ENCODE measurements around the gene ATP13A3. TPM values are rescaled to one million over a fixed set of nuclear protein-coding genes. Genes with fewer than 3 reads are reported as not detected.

ATP13A3 gene
- total and polyA plus RNA-seq, 2 of the 4 experiments (the other 2 are of a cell fraction) = 48.1 to 154 TPM

GRCh38 chr3:194384569-194385001 lies 102.2 kb downstream of the ATP13A3 start:
- Histone ChIP-seq H3K27ac (ENCODE audit: insufficient read depth, low read length) (no peak overlapping the region), H3K4ac (ENCODE audit: low read depth, low read length) (no peak overlapping the region), H3K4me1 (ENCODE audit: control insufficient read depth, insufficient read depth, low read length) (no peaks in the 10 kb centered on the region), H3K9ac (ENCODE audit: low read depth, low read length) (no peak overlapping the region), H3K56ac (ENCODE audit: extremely low read depth, insufficient read depth, low read length) (no peak overlapping the region), H4K20me1 (ENCODE audit: insufficient read depth, low read length) (no peaks in the 10 kb centered on the region), H3K4me2 (ENCODE audit: low read depth, low read length) (no peak overlapping the region), H3K23ac (ENCODE audit: low read depth, low read length) (no peak overlapping the region), H3K27me3 (ENCODE audit: control insufficient read depth, insufficient read depth, low read length) (peaks cover 38% of the 10 kb centered on the region), H4K5ac (ENCODE audit: low read depth, low read length) (no peak overlapping the region), H3K9me3 (ENCODE audit: control insufficient read depth, insufficient read depth, low read length) (no peaks in the 10 kb centered on the region), H3K9me1 (ENCODE audit: insufficient read depth, low read length) (no peaks in the 10 kb centered on the region), H2AFZ (replicated peaks; ENCODE audit: low read length, poor library complexity) (peak overlapping the region; percentile 51), H2BK5ac (ENCODE audit: low read depth, low read length, poor library complexity, severe bottlenecking) (no peak overlapping the region), H3K36me3 (ENCODE audit: control insufficient read depth, insufficient read depth, low read length) (no peaks in the 10 kb centered on the region), H4K8ac (ENCODE audit: low read depth in 2 of 2, low read length in 2 of 2) (no peak overlapping the region), H3K14ac (replicated peaks; ENCODE audit: low read depth, low read length) (no peak overlapping the region), H2AK5ac (ENCODE audit: low read depth, low read length) (no peak overlapping the region), H2BK15ac (ENCODE audit: low read depth, low read length) (no peak overlapping the region), H2AK9ac (replicated peaks; ENCODE audit: low read depth, low read length, poor library complexity) (peak overlapping the region; percentile 37), H3K18ac (ENCODE audit: low read depth, low read length) (no peak overlapping the region), H3K79me1 (ENCODE audit: low read depth in 1 of 2, low read length in 2 of 2) (no peaks in the 10 kb centered on the region), H2BK120ac (ENCODE audit: low read depth, low read length) (no peak overlapping the region), H4K91ac (ENCODE audit: insufficient read depth, low read depth, low read length) (no peak overlapping the region), H3K4me3 (ENCODE audit: insufficient read depth, low read depth, low read length) (no peak overlapping the region), H2BK20ac (ENCODE audit: low read depth, low read length) (no peak overlapping the region)
- in situ Hi-C loops (cut with MboI; ENCODE audit: low sequenced_read_pairs) (no loop called here), intact Hi-C loops (cut with micrococcal nuclease) (no loop called here), dilution Hi-C loops (cut with HindIII; ENCODE audit: low sequenced_read_pairs, unreplicated experiment) (no loop called here)
- CTCF ChIA-PET = no interaction called here
- DNase-seq (no peak), ATAC-seq (ENCODE audit: low read depth) (no peak)
- POLR2A ChIA-PET (ENCODE audit: unreplicated experiment) = no interaction called here
- TF ChIP-seq POLR2A (IDR thresholded peaks at IDR 0.05; ENCODE audit: low read depth, low read length) (no peak), RCOR1 (IDR thresholded peaks at IDR 0.05; ENCODE audit: insufficient replicate concordance, low read length) (no peak), RAD21 (IDR thresholded peaks at IDR 0.05; ENCODE audit: low read length) (no peak), RFX5 (IDR thresholded peaks at IDR 0.05; ENCODE audit: low read depth, low read length) (no peak), CTCF (conservative IDR thresholded peaks at IDR 0.05; ENCODE audit: low read depth, low read length) (no peak), MAZ (IDR thresholded peaks at IDR 0.05; ENCODE audit: borderline replicate concordance, low read depth, low read length) (no peak), CEBPB (IDR thresholded peaks at IDR 0.05; ENCODE audit: low read depth, low read length) (no peak), USF2 (IDR thresholded peaks at IDR 0.05; ENCODE audit: low read depth, low read length) (no peak), MXI1 (IDR thresholded peaks at IDR 0.05; ENCODE audit: borderline replicate concordance, low read depth, low read length) (no peak), FOS (IDR thresholded peaks at IDR 0.05; ENCODE audit: low read depth, low read length) (no peak), SMC3 (IDR thresholded peaks at IDR 0.05; ENCODE audit: low read depth, low read length) (no peak), MAFK (IDR thresholded peaks at IDR 0.05; ENCODE audit: low read depth, low read length) (no peak), ELK1 (IDR thresholded peaks at IDR 0.05; ENCODE audit: borderline replicate concordance, low read depth, low read length) (no peak), NFE2L2 (IDR thresholded peaks at IDR 0.05; ENCODE audit: low read depth, low read length) (no peak), CHD1 (IDR thresholded peaks at IDR 0.05; ENCODE audit: low read depth, low read length) (no peak), BHLHE40 (IDR thresholded peaks at IDR 0.05; ENCODE audit: low read depth, low read length) (no peak)
- no TSS peak for BruUV-seq (replicated peaks)
- WGBS, 2 experiments (ENCODE audit: extremely low coverage in 2 of 2, insufficient read length in 1 of 2) = no CpG with 5 or more reads among the region's 12 CpGs

Data from IMR-90 (cell line).